Sigmoid colon (tissue), 7 donors: ENCODE measurements around the gene HPCAL1. TPM values are rescaled to one million over a fixed set of nuclear protein-coding genes. Genes with fewer than 3 reads are reported as not detected.
"Not testable (repeated sequence)": the region's sequence is repeated elsewhere in the genome, so short reads cannot be mapped to it uniquely, and the experiment has no call there.

Experiments
- DNase-seq: peaks from one replicate; pipeline ENCODE4 v3.0.0-alpha.2; 2019
- H3K27ac ChIP-seq, 4 donors: fragments of 200-600 bp; sonication (generic); one replicate each; pipeline ENCODE4 v1.5.1; 2016 to 2019; ENCODE audit warnings: mild to moderate bottlenecking in 1 of 4
- H3K27me3 ChIP-seq, 3 donors: fragments of 200-600 bp; sonication (generic); one replicate each; pipeline ENCODE4 v1.5.1; 2019; ENCODE audit warnings: mild to moderate bottlenecking in 1 of 3
- H3K36me3 ChIP-seq, 4 donors: fragments of 200-600 bp; sonication (generic); one replicate each; pipeline ENCODE4 v1.5.1; 2016 to 2019
- H3K4me1 ChIP-seq, 4 donors: fragments of 200-600 bp; sonication (generic); one replicate each; pipeline ENCODE4 v1.5.1; 2017 to 2019
- H3K4me3 ChIP-seq, 4 donors: fragments of 200-600 bp; sonication (generic); one replicate each; pipeline ENCODE4 v1.5.1; 2017 to 2019; ENCODE audit warnings: mild to moderate bottlenecking in 2 of 4, moderate library complexity in 1 of 4
- H3K9me3 ChIP-seq, 4 donors: fragments of 200-600 bp in 3 of 4; sonication (generic) in 3 of 4; one replicate each; pipeline versions ENCODE4 v1.5.1 to v1.6.1; 2013 to 2019
- CTCF ChIP-seq, 4 experiments: fragments of 450-650 bp in 3 of 4; fragments of 200-600 bp in 1 of 4; IDR thresholded peaks; one replicate each; pipeline ENCODE4 v1.5.1; 2016 to 2019; ENCODE audit warnings: antibody characterized with exemption in 4 of 4, mild to moderate bottlenecking in 3 of 4, moderate library complexity in 2 of 4
- EP300 ChIP-seq, 4 donors: sonication (generic); formaldehyde crosslinking; IDR thresholded peaks; one replicate each; pipeline ENCODE4 v1.6.1; 2017; ENCODE audit warnings: antibody characterized with exemption in 4 of 4
- POLR2A ChIP-seq, 2 donors: fragments of 450-650 bp; IDR thresholded peaks; one replicate each; pipeline ENCODE4 v1.6.1; 2016; ENCODE audit warnings: antibody characterized with exemption in 2 of 2, mild to moderate bottlenecking in 2 of 2, moderate library complexity in 2 of 2
- POLR2AphosphoS5 ChIP-seq, 4 donors: sonication (generic); formaldehyde crosslinking; IDR thresholded peaks; one replicate each; pipeline ENCODE4 v1.6.1; 2017; ENCODE audit warnings: antibody characterized with exemption in 4 of 4
- WGBS, 2 donors: extraction: QIAGEN DNeasy Blood & Tissue Kit; methylation state at CpG; one replicate each; pipeline ENCODE4 v1.1.7; 2013; 5-methylcytosine and 5-hydroxymethylcytosine counted together
- intact Hi-C: fragments of 100-400 bp; cut with DNase I; formaldehyde crosslinking; loops from one replicate; pipeline ENCODE4 v1.15.1; 2023
- polyA plus RNA-seq, 3 donors: library from polyadenylated mRNA; stranded (reverse); fragments of 200-250 nt; gene quantifications; one replicate each; pipeline ENCODE4 v1.2.3, GENCODE V29; 2013
- total RNA-seq, 4 donors: library from RNA; depleted of rRNA; stranded (reverse); fragments of >200 nt; gene quantifications; one replicate each; pipeline ENCODE4 v1.1.0, GENCODE V29; 2016
- donor health status: healthy with polysubstance abuse.
- donor health status: Bipolar disorder and iron deficiency.
- donor health status: healthy.

Gene HPCAL1
- total and polyA plus RNA-seq, 7 donors, result 27.7 to 115 (median 46.0) TPM

DNA sequence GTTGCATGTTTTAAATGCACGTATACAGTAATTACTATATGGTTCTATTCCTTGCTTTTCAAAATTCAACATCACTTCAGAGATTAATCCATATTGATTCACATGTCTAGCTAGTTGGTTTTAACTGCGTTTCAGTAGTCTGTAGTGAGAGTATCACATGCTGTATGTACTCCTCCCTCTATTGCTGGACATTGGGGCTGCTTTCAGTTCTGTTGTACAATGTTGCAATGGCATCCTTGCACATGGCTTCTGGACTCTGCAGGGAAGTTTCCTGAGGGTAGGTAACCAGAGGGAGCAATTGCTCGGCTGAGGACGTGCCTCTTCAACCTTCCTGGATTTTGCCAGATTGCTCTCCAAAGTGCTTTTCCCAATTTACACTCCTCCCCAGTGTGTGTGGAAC, 10.7 kb upstream of the HPCAL1 start:
- Histone ChIP-seq H3K9me3 (no peaks in the 10 kb centered on the region), H3K27me3 (no peaks in the 10 kb centered on the region), H3K27ac (no peak overlapping the region), H3K4me1 (peaks cover 0 to 1% (median under 1%) of the 10 kb centered on the region in 4 donors), H3K36me3 (no peaks in the 10 kb centered on the region), H3K4me3 (no peak overlapping the region)
- DNase-seq, result no peak
- TF ChIP-seq POLR2AphosphoS5 (IDR thresholded peaks at IDR 0.05), result no peak
- TF ChIP-seq EP300 (IDR thresholded peaks at IDR 0.05), result no peak
- TF ChIP-seq CTCF (IDR thresholded peaks at IDR 0.05), result no peak
- TF ChIP-seq POLR2A (IDR thresholded peaks at IDR 0.05), result no peak
- WGBS, 2 donors, result 92% methylated on average over 4 of the region's 4 CpGs
- intact Hi-C loops, result no loop called here

- H3K9me3 ChIP-seq, result no peaks in the 10 kb centered on the region
- H3K4me3 ChIP-seq, result no peak overlapping the region
- intact Hi-C loops, result no loop called here
- no peaks in the 10 kb centered on the region for H3K36me3 ChIP-seq
- H3K4me1 ChIP-seq, result no peaks in the 10 kb centered on the region
- no peaks in the 10 kb centered on the region for H3K27me3 ChIP-seq
- no peak for TF ChIP-seq POLR2AphosphoS5 (IDR thresholded peaks at IDR 0.05)
- TF ChIP-seq EP300 (IDR thresholded peaks at IDR 0.05), result no peak
- TF ChIP-seq POLR2A (IDR thresholded peaks at IDR 0.05), result no peak
- TF ChIP-seq CTCF (IDR thresholded peaks at IDR 0.05), result no peak
- no peak for DNase-seq
- H3K27ac ChIP-seq, result no peak overlapping the region
Measured at GRCh38 chr2:10293603-10294002, 9.1 kb upstream of the HPCAL1 start.

DNA sequence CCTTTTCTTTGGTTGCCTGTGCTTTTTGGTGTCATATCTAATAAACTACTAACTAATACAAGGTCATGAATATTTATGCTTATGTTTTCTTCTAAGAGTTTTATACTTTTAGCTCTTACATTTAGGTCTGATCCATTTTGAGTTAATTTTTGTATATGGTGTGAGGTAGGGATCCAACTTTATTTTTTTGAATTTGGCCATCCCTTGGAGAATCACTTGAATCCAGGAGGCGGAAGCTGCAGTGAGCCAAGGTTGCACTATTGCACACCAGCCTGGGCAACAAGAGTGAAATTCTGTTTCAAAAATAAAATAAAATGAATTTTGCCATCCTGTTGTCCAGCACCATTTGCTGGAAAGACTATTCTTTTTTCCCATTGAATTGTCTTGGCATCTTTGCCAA, 8.6 kb upstream of the HPCAL1 start:
- no peaks in the 10 kb centered on the region for H3K9me3 ChIP-seq
- 99 to 100% methylated on average over 1 of the region's 1 CpG for WGBS, 2 donors
- no peak overlapping the region for H3K27ac ChIP-seq
- TF ChIP-seq CTCF (IDR thresholded peaks at IDR 0.05) (no peak), POLR2A (IDR thresholded peaks at IDR 0.05) (no peak), EP300 (IDR thresholded peaks at IDR 0.05) (no peak)
- no peaks in the 10 kb centered on the region for H3K36me3 ChIP-seq
- H3K4me1 ChIP-seq, result no peaks in the 10 kb centered on the region
- no peaks in the 10 kb centered on the region for H3K27me3 ChIP-seq
- no peak overlapping the region for H3K4me3 ChIP-seq
- DNase-seq, result no peak
- intact Hi-C loops, result no loop called here

DNA sequence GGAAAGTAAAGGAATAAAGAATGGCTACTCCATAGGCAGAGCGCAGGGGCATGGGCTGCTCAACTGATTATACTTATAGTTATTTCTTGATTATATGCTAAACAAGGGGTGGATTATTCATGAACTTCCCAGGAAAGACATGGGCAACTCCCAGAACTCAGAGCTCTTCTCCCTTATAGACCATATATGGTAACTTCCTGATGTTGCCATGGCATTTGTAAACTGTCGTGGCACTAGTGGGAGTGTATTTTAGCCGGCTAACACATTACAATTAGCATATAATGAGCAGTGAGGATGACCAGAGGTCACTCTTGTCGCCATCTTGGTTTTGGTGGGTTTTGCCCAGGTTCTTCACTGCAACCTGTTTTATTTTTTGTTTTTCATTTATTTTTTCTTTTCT, 7.1 kb upstream of the HPCAL1 start:
- H3K27ac ChIP-seq, DNase-seq, H3K27me3 ChIP-seq, H3K36me3 ChIP-seq, H3K4me1 ChIP-seq, H3K4me3 ChIP-seq, intact Hi-C loops, H3K9me3 ChIP-seq: not testable (repeated sequence)
- 83 to 89% methylated on average over 4 of the region's 4 CpGs for WGBS, 2 donors

- Histone ChIP-seq H3K27me3 (no peaks in the 10 kb centered on the region), H3K4me3 (no peak overlapping the region), H3K27ac (no peak overlapping the region), H3K4me1 (no peaks in the 10 kb centered on the region), H3K9me3 (no peaks in the 10 kb centered on the region), H3K36me3 (no peaks in the 10 kb centered on the region)
- TF ChIP-seq POLR2A (IDR thresholded peaks at IDR 0.05) (no peak), CTCF (IDR thresholded peaks at IDR 0.05) (no peak), EP300 (IDR thresholded peaks at IDR 0.05) (no peak), POLR2AphosphoS5 (IDR thresholded peaks at IDR 0.05) (no peak)
- no peak for DNase-seq
- 95% methylated on average over 8 of the region's 8 CpGs for WGBS, 2 donors
- intact Hi-C loops, result no loop called here
Measured at GRCh38 chr2:10296142-10296541, 6.6 kb upstream of the HPCAL1 start.
